ENCODE data around the gene SMIM44.
A peak's percentile ranks its signal among the peaks of the same experiment; 100 is the strongest.
"Not testable (repeated sequence)": the region's sequence is repeated elsewhere in the genome, so short reads cannot be mapped to it uniquely, and the experiment has no call there.

The SMIM44 gene

GRCh38 chr19:3516675-3517207, 33.5 kb upstream of the SMIM44 start:
- no peak for DNase-seq

GRCh38 chr19:3515891-3516422, 32.7 kb upstream of the SMIM44 start:
- DNase-seq, result no peak

GRCh38 chr19:3514930-3515329, 31.7 kb upstream of the SMIM44 start:
- no peak for DNase-seq

- DNase-seq, result no peak
Observed at GRCh38 chr19:3513229-3514140, 30.2 kb upstream of the SMIM44 start.

- DNase-seq, result no peak
Observed at GRCh38 chr19:3512562-3513228, 29.5 kb upstream of the SMIM44 start.

GRCh38 chr19:3511506-3512251, 28.4 kb upstream of the SMIM44 start:
- no peak for DNase-seq

- DNase-seq, result no peak
Observed at GRCh38 chr19:3510727-3511126, 27.5 kb upstream of the SMIM44 start.

- no peak for DNase-seq
Observed at GRCh38 chr19:3509566-3509989, 26.3 kb upstream of the SMIM44 start.

GRCh38 chr19:3508771-3509535, 25.7 kb upstream of the SMIM44 start:
- no peak for DNase-seq

- not testable (repeated sequence) for DNase-seq
Observed at GRCh38 chr19:3508121-3508661, 24.9 kb upstream of the SMIM44 start.

- DNase-seq, result no peak
Observed at GRCh38 chr19:3507371-3508120, 24.3 kb upstream of the SMIM44 start.

- DNase-seq, result no peak
Observed at GRCh38 chr19:3506384-3507340, 23.4 kb upstream of the SMIM44 start.

- DNase-seq, result peak; percentile 93
Observed at GRCh38 chr19:3505598-3506383, 22.6 kb upstream of the SMIM44 start, which contains the start of gene FZR1. Gene FZR1, plus strand, starts transcription at chr19:3506311. Its CDS starts 16,679 bp downstream, at chr19:3522990.

- DNase-seq, result no peak
Observed at GRCh38 chr19:3504735-3505134, 21.5 kb upstream of the SMIM44 start.

GRCh38 chr19:3503036-3503572, 19.9 kb upstream of the SMIM44 start:
- DNase-seq, result no peak

- DNase-seq, result no peak
Observed at GRCh38 chr19:3501780-3502179, 18.5 kb upstream of the SMIM44 start.

- peak; percentile 81 for DNase-seq
Observed at GRCh38 chr19:3500429-3501101, 17.3 kb upstream of the SMIM44 start, which contains the start of gene DOHH. Gene DOHH, minus strand, starts transcription at chr19:3500674. Its CDS starts 3,860 bp downstream, at chr19:3496814.

Data from amniotic stem cell (primary cell).